ENCODE results near the gene ANTXRL.
"Not testable (repeated sequence)": the region's sequence is repeated elsewhere in the genome, so short reads cannot be mapped to it uniquely, and the experiment has no call there.

The ANTXRL gene

DNA sequence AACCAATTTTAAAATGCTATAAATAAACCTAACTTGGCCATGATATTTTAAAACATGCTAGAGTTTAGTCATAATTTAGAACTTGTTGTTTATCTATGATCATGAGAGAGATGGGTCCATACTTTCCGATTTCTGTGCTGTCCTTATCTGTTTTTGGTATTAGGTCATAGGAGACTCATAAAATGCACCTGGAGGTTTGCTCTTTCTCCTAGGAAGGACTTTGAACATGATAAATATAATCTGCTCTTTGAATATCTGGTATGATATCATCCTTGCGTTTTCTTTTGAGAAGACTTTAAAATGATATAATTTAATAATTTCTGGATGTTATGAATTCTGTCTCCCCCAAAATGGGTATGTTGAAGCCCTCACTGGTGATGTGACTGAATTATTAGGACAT is 9.0 kb upstream of the ANTXRL start:
- Histone ChIP-seq H3K36me3 (replicated peaks) (no peaks in the 10 kb centered on the region), H3K27me3 (ENCODE audit: low read depth) (peaks cover 5% of the 10 kb centered on the region; the same call in 1 of the 2 replicates), H3K4me1 (no peaks in the 10 kb centered on the region), H3K4me3 (no peak overlapping the region), H3K9me3 (no peaks in the 10 kb centered on the region)
- in situ Hi-C loops (cut with MboI; ENCODE audit: low sequenced_read_pairs) = no loop called here
- DNase-seq (ENCODE audit: low spot score in 2 of 2) = no peak

DNA sequence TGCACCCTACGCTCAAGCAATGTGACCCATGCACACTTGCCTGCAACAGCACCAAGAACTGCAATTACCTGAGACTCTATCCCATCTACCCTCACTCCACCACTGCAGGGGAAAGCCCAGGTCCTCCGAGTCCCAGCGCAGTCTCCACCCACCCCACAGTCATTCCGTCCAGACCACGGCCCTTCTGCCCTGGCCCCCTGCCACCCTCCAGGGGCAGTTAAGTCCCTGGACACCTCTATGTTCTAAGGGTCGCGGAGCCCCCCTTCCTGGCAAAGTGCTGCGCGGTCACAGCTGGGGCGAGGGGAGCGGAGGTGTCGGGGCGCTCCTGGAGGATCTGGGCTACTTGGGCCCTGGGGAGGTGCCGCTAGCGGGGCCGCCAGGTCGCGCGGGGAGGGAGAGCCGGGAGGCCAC is 4.4 kb upstream of the ANTXRL start:
- H3K4me3 ChIP-seq = peak overlapping the region; percentile 24
- DNase-seq (ENCODE audit: low spot score in 2 of 2); H3K27me3 ChIP-seq (ENCODE audit: low read depth); H3K36me3 ChIP-seq (replicated peaks); H3K4me1 ChIP-seq; H3K9me3 ChIP-seq: not testable (repeated sequence)
- in situ Hi-C loops (cut with MboI; ENCODE audit: low sequenced_read_pairs) = loop anchor here (5.0 kb wide), 2 partner anchors 175 to 1100 kb away; partner anchors contain the start of gene ZNF488

DNA sequence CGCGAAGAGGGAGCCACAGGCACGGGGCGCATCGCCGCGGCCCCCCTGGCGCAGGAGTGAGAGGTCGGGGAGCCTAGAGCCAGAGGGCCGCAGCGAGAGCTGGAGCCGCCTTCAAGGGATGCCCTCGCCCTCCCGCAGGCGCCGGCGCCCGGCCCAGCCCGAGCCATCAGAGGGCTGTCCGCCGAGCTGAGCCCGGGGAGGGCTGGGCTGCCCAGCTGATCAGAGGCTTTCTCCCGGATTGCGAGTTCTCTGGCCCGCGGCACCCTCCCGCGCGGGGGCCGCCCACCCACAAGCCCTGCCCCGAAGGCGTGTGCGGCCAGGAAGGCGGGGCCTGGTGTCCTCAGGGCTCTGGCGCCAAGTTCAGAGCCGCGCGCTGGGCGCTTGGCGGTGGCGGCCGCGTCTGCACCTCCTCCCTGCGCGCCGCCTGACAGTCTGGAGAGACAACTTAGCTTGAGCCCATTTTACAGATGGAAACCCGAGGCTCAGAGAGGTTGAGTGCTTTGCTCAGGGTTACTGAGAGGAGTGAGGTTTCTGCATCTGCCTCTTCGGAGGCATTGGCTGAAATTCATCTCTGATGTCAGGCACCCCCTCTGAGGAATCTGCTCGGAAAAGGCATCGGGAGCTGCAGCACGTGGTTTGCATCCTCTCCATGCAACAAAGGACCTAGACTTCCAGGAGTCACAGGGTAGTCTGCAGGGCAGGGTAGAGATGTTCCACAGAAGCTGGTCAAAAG is 3.8 kb upstream of the ANTXRL start:
- in situ Hi-C loops (cut with MboI; ENCODE audit: low sequenced_read_pairs) = loop anchor here (5.0 kb wide), 2 partner anchors 176 to 1099 kb away; partner anchors contain the start of gene ZNF488
- peak; percentile 57 to 87 for DNase-seq (ENCODE audit: low spot score in 2 of 2)
- Histone ChIP-seq H3K9me3 (no peaks in the 10 kb centered on the region), H3K4me3 (peak overlapping the region; percentile 24), H3K27me3 (ENCODE audit: low read depth) (no peaks in the 10 kb centered on the region), H3K4me1 (0 out of 2 replicates have a peak, but pooled peaks cover 3% of the 10 kb centered on the region), H3K36me3 (replicated peaks) (no peaks in the 10 kb centered on the region)

DNA sequence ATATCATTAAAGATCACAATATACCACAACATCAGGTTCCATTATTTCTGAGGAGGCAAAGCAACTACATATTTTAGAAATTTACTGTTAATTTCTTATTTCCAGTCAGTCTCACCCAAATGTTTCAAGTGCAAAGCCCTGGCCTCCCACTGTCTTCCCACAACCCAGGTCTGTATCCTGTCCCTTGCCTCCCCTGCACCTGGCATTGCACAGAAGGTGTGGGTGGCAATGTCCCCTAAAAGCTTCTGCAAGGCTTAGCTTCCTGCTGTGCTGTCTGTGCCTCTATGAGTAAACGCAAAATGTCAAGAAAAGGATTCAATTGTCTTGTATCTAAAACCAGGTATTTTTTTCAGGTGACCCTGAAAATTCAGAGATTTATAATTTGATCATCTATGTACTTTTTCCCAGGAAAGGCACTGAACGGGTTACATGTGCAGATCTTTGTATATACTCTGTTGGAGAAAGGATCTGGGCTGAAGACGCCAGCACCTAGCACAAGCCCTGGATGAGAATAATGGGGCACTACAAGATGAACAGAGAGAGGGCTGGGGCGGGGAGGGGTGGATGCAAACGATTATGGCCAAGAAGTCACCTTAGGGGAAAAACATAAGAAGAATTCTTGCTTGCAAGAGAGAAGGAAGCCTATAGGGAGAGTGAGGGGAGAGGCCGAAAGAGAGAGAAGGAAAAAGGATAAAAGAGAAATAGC is 3.1 kb upstream of the ANTXRL start:
- no peak for DNase-seq (ENCODE audit: low spot score in 2 of 2)
- in situ Hi-C loops (cut with MboI; ENCODE audit: low sequenced_read_pairs) = loop anchor here (5.0 kb wide), 2 partner anchors 176 to 1099 kb away; partner anchors contain the start of gene ZNF488
- Histone ChIP-seq H3K9me3 (no peaks in the 10 kb centered on the region), H3K4me3 (peak overlapping the region; percentile 37), H3K4me1 (0 out of 2 replicates have a peak, but pooled peaks cover 3% of the 10 kb centered on the region), H3K36me3 (replicated peaks) (no peaks in the 10 kb centered on the region), H3K27me3 (ENCODE audit: low read depth) (no peaks in the 10 kb centered on the region)

DNA sequence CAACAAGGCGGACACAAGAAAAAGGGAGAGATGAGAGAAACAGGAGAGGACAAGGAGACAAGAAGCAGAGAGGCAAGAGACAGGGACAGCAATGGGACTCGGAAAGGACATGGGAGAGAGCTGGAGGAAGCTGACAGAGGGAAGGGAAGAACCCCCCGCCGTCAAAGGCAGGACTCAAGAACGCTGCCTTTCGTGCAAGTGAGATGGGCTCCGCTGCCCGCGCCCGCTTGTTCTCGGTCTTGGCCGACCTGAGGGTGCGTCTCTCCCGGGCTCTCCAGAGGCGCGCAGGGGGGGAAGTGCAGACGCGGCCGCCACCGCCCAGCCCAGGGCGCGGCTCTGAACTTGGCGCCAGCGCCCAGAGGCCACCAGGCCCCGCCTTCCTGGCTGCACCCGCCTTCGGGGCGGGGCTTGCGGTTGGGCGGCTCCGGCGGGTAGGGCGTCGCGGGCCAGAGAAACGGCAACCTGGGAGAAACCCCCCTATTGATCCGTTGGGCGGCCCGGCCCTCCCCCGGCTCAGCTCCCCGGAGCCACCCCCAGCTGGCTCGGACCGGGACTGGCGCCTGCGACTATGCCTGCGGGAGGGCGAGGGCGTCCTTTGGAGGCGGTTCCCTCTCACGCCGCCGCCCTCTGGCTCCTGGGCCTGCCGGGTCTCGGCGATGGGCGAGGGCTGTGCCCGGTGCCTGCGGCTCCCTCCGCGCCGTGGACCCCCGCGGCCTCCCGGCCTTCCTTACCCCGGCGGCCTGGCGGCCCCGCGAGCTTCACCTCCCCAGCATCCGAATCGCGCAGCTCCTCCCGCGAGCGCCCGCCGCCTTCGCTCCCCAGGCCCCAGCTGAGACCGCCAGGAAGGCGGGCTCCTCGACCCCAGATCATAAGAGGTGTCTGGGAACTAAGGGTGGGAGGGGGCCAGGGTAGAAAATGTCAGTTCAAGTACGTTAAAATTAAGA is 2.2 kb upstream of the ANTXRL start:
- peak; percentile 84 to 93 for DNase-seq (ENCODE audit: low spot score in 2 of 2)
- Histone ChIP-seq H3K4me3 (peak overlapping the region; percentile 37), H3K36me3 (replicated peaks) (no peaks in the 10 kb centered on the region), H3K4me1 (0 out of 2 replicates have a peak, but pooled peaks cover 3% of the 10 kb centered on the region), H3K27me3 (ENCODE audit: low read depth) (no peaks in the 10 kb centered on the region), H3K9me3 (no peaks in the 10 kb centered on the region)
- in situ Hi-C loops (cut with MboI; ENCODE audit: low sequenced_read_pairs) = loop anchor here (5.0 kb wide), 2 partner anchors 177 to 1098 kb away; partner anchors contain the start of gene ZNF488

DNA sequence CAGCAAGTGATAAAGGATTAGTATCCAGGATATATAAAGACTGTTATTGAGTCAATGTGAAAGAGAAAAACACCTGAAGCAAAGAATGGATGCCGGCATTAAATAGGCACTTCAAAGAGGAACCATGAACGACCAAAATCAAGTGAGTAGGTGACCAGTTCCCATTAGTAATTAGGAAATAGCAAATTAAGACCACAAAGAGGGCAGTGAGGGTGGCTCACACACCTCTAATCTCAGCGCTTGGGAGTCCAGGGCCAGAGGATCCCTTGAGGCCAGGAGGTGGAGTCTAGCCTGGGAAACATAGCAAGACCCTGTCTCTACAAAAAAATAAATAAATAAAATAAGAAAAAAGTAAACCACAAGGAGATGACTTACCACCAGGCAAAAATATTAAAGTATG is 1.5 kb upstream of the ANTXRL start:
- Histone ChIP-seq H3K9me3 (no peaks in the 10 kb centered on the region), H3K27me3 (ENCODE audit: low read depth) (no peaks in the 10 kb centered on the region), H3K4me1 (0 out of 2 replicates have a peak, but pooled peaks cover 3% of the 10 kb centered on the region), H3K4me3 (peak overlapping the region; percentile 37), H3K36me3 (replicated peaks) (no peaks in the 10 kb centered on the region)
- in situ Hi-C loops (cut with MboI; ENCODE audit: low sequenced_read_pairs) = no loop called here
- no peak for DNase-seq (ENCODE audit: low spot score in 2 of 2)

DNA sequence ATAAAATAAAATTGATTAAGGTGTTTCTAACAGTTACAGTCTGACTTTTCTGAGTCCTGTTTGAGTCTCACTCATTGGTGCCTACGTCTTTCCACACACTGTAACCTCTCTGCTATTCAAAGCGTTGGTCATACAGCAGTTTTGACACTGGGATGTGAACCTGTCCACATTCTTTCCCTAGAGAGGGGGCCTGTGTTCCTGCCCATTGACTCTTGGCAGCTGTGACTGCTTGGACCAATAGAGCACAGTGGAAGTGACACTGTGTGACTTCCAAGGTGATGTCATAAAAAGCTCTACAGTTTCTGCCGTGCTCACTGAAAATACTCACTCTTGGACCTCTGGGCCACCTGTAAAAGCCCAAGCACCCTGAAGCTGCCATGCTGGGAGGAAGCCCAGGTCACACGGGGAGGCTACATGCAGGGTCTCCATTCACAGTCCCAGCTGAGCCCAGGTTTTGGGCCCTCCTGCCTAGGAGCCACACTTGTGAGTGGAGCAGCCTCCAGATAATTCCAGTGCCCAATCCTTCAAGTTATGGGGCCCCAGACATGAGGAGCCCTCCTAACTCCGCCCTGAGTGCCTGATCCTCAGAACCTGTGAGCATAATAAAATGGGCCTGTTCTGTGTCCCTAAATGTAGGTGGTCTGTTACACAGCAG is 704 bp upstream of the ANTXRL start:
- in situ Hi-C loops (cut with MboI; ENCODE audit: low sequenced_read_pairs) = no loop called here
- H3K4me1 ChIP-seq = 0 out of 2 replicates have a peak, but pooled peaks cover 3% of the 10 kb centered on the region
- H3K9me3 ChIP-seq = no peaks in the 10 kb centered on the region
- no peaks in the 10 kb centered on the region for H3K27me3 ChIP-seq (ENCODE audit: low read depth)
- no peak for DNase-seq (ENCODE audit: low spot score in 2 of 2)
- H3K4me3 ChIP-seq = no peak overlapping the region
- no peaks in the 10 kb centered on the region for H3K36me3 ChIP-seq (replicated peaks)

DNA sequence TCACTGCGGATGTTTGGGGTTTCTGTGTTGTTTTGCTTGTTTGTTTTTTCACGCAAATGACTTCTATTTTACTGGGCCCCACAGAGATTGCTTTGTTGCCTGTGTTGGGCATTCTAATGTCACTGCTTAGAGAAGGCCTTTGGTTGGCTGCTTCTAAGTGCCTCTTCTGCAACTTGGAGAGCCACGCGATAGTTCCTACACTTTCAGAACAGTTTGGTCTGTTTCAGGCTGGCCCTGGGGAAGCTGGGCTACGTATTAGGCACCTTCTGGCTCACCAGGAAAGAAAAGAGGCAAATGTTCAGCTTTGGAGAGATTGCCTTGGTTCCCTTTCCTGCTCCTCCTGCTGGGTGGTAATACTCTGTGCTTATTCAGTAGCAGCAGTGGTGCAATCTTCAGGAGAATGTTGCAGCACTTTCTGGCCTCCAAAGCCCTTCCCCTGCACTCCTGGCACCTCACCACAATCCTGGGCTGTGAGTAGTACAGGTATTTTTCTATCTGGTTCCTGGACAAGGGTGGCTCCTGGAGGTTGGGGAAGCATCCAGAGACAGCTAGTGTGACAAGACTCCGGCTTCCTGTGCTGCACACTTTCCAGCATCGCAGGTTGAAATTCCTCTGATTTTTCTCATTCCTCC is 1.2 kb downstream of the ANTXRL start:
- Histone ChIP-seq H3K27me3 (ENCODE audit: low read depth) (no peaks in the 10 kb centered on the region), H3K4me3 (no peak overlapping the region), H3K9me3 (no peaks in the 10 kb centered on the region), H3K36me3 (replicated peaks) (no peaks in the 10 kb centered on the region), H3K4me1 (0 out of 2 replicates have a peak, but pooled peaks cover 3% of the 10 kb centered on the region)
- no peak for DNase-seq (ENCODE audit: low spot score in 2 of 2)
- in situ Hi-C loops (cut with MboI; ENCODE audit: low sequenced_read_pairs) = no loop called here

DNA sequence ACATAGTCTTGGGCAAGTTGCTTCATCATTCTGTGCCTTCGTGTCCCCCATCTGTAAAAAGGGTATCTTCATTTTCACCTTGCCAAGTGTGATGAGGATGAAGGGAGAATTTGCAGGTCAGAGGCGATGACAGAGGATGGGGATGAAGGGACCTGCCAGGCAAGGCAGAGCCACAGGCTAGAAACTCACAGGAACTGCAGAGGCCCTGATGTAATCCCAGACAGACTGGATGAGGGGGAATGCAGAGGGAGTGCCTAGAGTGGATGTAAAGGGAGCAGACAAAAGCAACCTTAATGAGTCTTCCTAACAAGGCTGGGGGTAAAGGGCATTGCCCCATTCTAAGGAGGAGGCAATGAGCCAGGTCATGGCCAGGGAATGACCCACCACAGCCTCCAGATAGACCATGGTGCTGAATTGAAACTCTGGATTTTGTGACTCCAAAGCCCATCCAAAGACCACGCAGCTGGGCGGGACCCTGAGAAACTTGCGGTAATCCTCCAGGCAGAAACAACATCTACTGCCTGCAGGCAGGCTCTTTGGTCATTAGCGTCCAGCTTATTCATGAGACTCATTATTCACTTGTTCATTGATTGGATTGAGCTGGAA is 1.9 kb downstream of the ANTXRL start:
- H3K27me3 ChIP-seq (ENCODE audit: low read depth) = no peaks in the 10 kb centered on the region
- no peaks in the 10 kb centered on the region for H3K9me3 ChIP-seq
- 0 out of 2 replicates have a peak, but pooled peaks cover 3% of the 10 kb centered on the region for H3K4me1 ChIP-seq
- DNase-seq (ENCODE audit: low spot score in 2 of 2) = no peak
- no peaks in the 10 kb centered on the region for H3K36me3 ChIP-seq (replicated peaks)
- in situ Hi-C loops (cut with MboI; ENCODE audit: low sequenced_read_pairs) = no loop called here
- no peak overlapping the region for H3K4me3 ChIP-seq

DNA sequence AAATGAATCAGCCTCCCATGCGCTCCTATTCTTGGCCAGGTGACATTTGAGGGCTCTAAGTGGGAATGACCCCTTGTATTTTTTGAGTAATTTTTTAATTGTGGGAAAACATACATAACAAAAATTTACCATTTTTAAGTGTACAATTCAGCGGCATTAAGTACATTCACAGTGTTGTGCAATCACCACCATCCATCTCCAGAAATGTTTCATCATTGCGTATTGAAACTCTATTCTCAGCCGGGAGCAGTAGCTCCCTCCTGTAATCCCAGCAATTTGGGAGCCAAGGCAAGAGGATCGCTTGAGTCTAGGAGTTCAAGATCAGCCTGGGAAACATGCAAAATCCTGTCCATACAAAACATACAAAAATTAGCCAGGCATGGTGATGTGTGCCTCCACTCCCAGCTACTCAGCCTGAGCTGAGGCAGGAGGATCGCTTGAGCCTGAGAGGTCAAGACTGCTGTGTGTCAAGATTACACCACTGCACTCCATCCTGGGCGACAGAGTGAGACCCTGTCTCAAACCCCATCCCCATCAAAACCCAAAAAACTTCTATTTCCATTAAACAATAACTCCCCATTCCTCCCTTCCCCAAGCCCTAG is 2.5 kb downstream of the ANTXRL start:
- Histone ChIP-seq H3K4me3 (no peak overlapping the region), H3K9me3 (no peaks in the 10 kb centered on the region), H3K4me1 (0 out of 2 replicates have a peak, but pooled peaks cover 3% of the 10 kb centered on the region), H3K27me3 (ENCODE audit: low read depth) (no peaks in the 10 kb centered on the region), H3K36me3 (replicated peaks) (no peaks in the 10 kb centered on the region)
- in situ Hi-C loops (cut with MboI; ENCODE audit: low sequenced_read_pairs) = no loop called here
- no peak for DNase-seq (ENCODE audit: low spot score in 2 of 2)

DNA sequence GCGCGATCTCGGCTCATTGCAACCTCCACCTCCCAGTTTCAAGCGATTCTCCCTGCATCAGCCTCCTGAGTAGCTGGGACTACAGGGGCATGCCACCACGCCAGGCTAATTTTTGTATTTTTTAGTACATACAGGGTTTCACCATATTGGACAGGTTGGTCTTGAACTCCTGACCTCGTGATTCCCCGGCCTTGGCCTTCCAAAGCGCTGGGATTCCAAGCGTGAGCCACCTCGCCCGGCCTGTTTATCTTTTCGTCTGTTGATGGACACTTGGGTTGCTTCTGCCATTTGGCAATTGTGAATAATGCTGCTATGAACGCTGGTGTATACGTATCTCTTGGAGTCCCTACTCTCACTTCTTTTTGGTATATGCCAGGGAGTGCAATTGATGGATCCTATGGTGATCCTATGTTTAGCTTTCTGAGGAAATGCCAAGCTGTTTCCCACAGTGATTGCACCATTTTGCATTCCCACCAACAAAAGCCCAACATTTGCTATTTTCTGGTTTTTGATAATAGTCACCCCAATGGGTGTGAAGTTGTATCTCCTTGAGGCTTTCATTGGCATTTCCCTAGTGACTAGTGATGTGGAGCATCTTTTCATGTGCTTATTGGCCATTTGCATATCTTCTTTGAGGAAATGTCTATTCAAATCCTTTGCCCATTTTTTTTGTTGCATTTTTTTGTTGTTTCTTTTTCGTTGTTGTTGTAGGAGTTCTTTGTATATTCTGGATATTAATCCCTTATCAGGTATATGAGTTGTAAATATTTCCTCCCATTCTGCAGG is 3.5 kb downstream of the ANTXRL start:
- Histone ChIP-seq H3K27me3 (ENCODE audit: low read depth) (no peaks in the 10 kb centered on the region), H3K9me3 (no peaks in the 10 kb centered on the region), H3K4me3 (no peak overlapping the region), H3K4me1 (no peaks in the 10 kb centered on the region), H3K36me3 (replicated peaks) (no peaks in the 10 kb centered on the region)
- in situ Hi-C loops (cut with MboI; ENCODE audit: low sequenced_read_pairs) = no loop called here
- DNase-seq (ENCODE audit: low spot score in 2 of 2) = no peak
